Activated CD4-positive, alpha-beta memory T cell treated with anti-CD3 and anti-CD28 coated beads, Interleukin-2, amount 10 ng/mL, durations not matched to agents 7 days and 5 days (primary cell): ENCODE results near the gene PEX6. TPM values are rescaled to one million over a fixed set of nuclear protein-coding genes. Genes with fewer than 3 reads are reported as not detected.

Source experiments
- CTCF ChIA-PET: fragments of 350-600 bp; sonication (Branson Sonifier 250); formaldehyde crosslinking; loops from one replicate; lab custom pipeline; 2021; ENCODE audit warnings: antibody characterized with exemption, inconsistent platforms; lab: Charles Lee
- POLR2A ChIA-PET: fragments of 350-600 bp; sonication (Branson Sonifier 250); formaldehyde crosslinking; loops from one replicate; lab custom pipeline; 2021; ENCODE audit warnings: antibody characterized with exemption; lab: Charles Lee
- DNase-seq: peaks from one replicate; pipeline ENCODE4 v3.0.0-alpha.2; 2020
- H3K27ac Mint-ChIP-seq: one replicate; pipeline ENCODE4 v1.8.0; 2021; ENCODE audit warnings: mild to moderate bottlenecking, mixed read lengths
- H3K27me3 Mint-ChIP-seq: one replicate; pipeline ENCODE4 v1.8.0; 2021; ENCODE audit warnings: mixed read lengths
- H3K36me3 Mint-ChIP-seq: one replicate; pipeline ENCODE4 v1.8.0; 2021; ENCODE audit warnings: low read depth, mixed read lengths
- H3K4me1 Mint-ChIP-seq: one replicate; pipeline ENCODE4 v1.8.0; 2021; ENCODE audit warnings: mixed read lengths
- H3K4me3 Mint-ChIP-seq: one replicate; pipeline ENCODE4 v1.8.0; 2021; ENCODE audit warnings: mild to moderate bottlenecking, mixed read lengths
- H3K9me3 Mint-ChIP-seq: one replicate; pipeline ENCODE4 v1.8.0; 2021; ENCODE audit warnings: mixed read lengths
- total RNA-seq, 2 experiments: library from RNA; stranded (reverse); gene quantifications; one replicate each; pipeline ENCODE4 v1.2.3, GENCODE V29; 2021

The PEX6 gene
- total RNA-seq, 2 experiments from 2014 or later: 27.4 to 29.1 TPM

GRCh38 chr6:42923666-42924065, 55.3 kb downstream of the PEX6 start:
- H3K27ac Mint-ChIP-seq: no peak overlapping the region
- peaks cover 5% of the 10 kb centered on the region for H3K4me1 Mint-ChIP-seq
- H3K36me3 Mint-ChIP-seq: no peaks in the 10 kb centered on the region
- H3K9me3 Mint-ChIP-seq: no peaks in the 10 kb centered on the region
- CTCF ChIA-PET: no interaction called here
- no peak for DNase-seq
- no peak overlapping the region for H3K4me3 Mint-ChIP-seq
- POLR2A ChIA-PET: no interaction called here
- H3K27me3 Mint-ChIP-seq: peaks cover 2% of the 10 kb centered on the region

- Mint-ChIP-seq H3K4me3 (no peak overlapping the region), H3K36me3 (no peaks in the 10 kb centered on the region), H3K4me1 (no peaks in the 10 kb centered on the region), H3K9me3 (no peaks in the 10 kb centered on the region), H3K27me3 (peaks cover 2% of the 10 kb centered on the region), H3K27ac (no peak overlapping the region)
- CTCF ChIA-PET: no interaction called here
- POLR2A ChIA-PET: interaction anchor here (1.3 kb wide), 1 partner anchor 8 kb away, joined by 3 read pairs; the partner anchor contains the start of gene CNPY3
- DNase-seq: no peak
These were observed 57.2 kb downstream of the PEX6 start for GRCh38 chr6:42921801-42922200.

- DNase-seq: no peak
- Mint-ChIP-seq H3K4me1 (peaks cover under 1% of the 10 kb centered on the region), H3K4me3 (no peak overlapping the region), H3K27ac (no peak overlapping the region), H3K27me3 (peaks cover 12% of the 10 kb centered on the region), H3K9me3 (no peaks in the 10 kb centered on the region), H3K36me3 (no peaks in the 10 kb centered on the region)
- POLR2A ChIA-PET: interaction anchor here (3.6 kb wide), 1 partner anchor 13 kb away, joined by 11 read pairs; the partner anchor contains the start of gene CNPY3
- CTCF ChIA-PET: interaction anchor here (1.2 kb wide), 1 partner anchor 13 kb away, joined by 3 read pairs; the partner anchor contains the start of gene CNPY3
These were observed 62.7 kb downstream of the PEX6 start for GRCh38 chr6:42916288-42916687.

DNA sequence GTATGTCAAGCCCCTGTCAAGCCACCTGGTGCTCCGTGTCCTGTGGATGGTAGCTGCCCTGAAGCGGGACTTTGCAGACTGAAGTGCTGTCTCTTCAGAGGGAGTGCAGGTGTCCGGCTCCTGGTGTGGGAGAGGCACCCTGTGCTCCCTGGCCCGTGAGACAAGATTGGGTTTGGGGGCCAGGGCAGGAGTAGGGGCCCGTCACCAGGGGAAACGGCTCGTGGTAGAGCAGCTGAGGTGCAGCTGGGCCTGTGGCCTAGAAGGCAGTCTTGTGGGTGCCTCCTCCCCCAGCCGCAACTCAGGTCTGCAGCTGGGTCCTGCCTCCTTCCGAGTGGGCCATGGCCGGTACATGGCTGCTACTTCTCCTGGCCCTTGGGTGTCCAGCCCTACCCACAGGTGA, 63.2 kb downstream of the PEX6 start, which contains the start of gene PTCRA:
TSS of gene PTCRA (plus strand) at position 322 of the 400 bp plus-strand sequence. CDS start at position 339, 17 bp downstream.
- H3K27me3 Mint-ChIP-seq: peaks cover 15% of the 10 kb centered on the region
- H3K36me3 Mint-ChIP-seq: no peaks in the 10 kb centered on the region
- H3K4me3 Mint-ChIP-seq: no peak within 1 kb of the TSS
- no peak for DNase-seq
- H3K9me3 Mint-ChIP-seq: no peaks in the 10 kb centered on the region
- H3K27ac Mint-ChIP-seq: no peak within 1 kb of the TSS
- POLR2A ChIA-PET: interaction anchor here (3.6 kb wide), 1 partner anchor 14 kb away, joined by 11 read pairs; the partner anchor contains the start of gene CNPY3
- CTCF ChIA-PET: interaction anchor here (0.7 kb wide), 1 partner anchor 98 kb away, joined by 3 read pairs; no protein-coding TSS in a partner anchor
- peaks cover 2% of the 10 kb centered on the region for H3K4me1 Mint-ChIP-seq

DNA sequence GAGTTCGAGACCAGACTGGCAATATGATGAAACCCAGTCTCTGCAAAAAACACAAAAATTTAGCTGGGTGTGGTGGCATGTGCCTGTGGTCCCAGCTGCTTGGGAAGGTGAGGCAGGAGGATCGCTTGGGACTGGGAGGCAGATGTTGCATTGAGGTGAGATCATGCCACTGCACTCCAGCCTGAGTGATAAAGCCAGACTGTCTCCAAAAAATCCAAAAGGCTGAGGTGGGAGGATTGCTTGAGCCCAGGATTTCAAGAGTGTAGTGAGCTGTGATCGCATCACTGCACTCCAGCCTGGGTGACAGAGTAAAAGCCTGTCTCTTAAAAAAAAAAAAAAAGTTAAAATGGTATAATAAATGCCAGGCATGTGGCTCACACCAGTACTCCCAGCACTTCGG, 64.4 kb downstream of the PEX6 start:
- H3K4me3 Mint-ChIP-seq: no peak overlapping the region
- ChIA-PET CTCF (interaction anchor here (0.7 kb wide), 1 partner anchor 14 kb away, joined by 4 read pairs; no protein-coding TSS in a partner anchor), POLR2A (interaction anchor here (3.6 kb wide), 1 partner anchor 15 kb away, joined by 11 read pairs; the partner anchor contains the start of gene CNPY3)
- no peaks in the 10 kb centered on the region for H3K9me3 Mint-ChIP-seq
- no peaks in the 10 kb centered on the region for H3K36me3 Mint-ChIP-seq
- no peak overlapping the region for H3K27ac Mint-ChIP-seq
- H3K4me1 Mint-ChIP-seq: peaks cover 2% of the 10 kb centered on the region
- no peak for DNase-seq
- H3K27me3 Mint-ChIP-seq: peaks cover 15% of the 10 kb centered on the region

Other genes with a start within 250 kb of the PEX6 start
- 10 to 100 TPM; 33.7 to 34.9 TPM for gene TBCC, start 233.1 kb downstream of the PEX6 start, total RNA-seq
- 10 to 100 TPM; 27.9 to 28.1 TPM for gene BICRAL, start 197.1 kb downstream of the PEX6 start, total RNA-seq
- 10 to 100 TPM; 71.4 to 74.2 TPM for gene RPL7L1, start 99.6 kb downstream of the PEX6 start, total RNA-seq
- gene PTCRA, start 63.1 kb downstream of the PEX6 start, total RNA-seq: not detected
- gene CNPY3, start 49.7 kb downstream of the PEX6 start, total RNA-seq: 10 to 100 TPM; 51.1 to 53.2 TPM
- gene GNMT, start 18.4 kb downstream of the PEX6 start, total RNA-seq: under 1 TPM; 0.38 to 0.60 TPM
- 10 to 100 TPM; 56.8 to 59.3 TPM for gene PPP2R5D, start 5.4 kb upstream of the PEX6 start, total RNA-seq
- gene MEA1, start 34.8 kb upstream of the PEX6 start, total RNA-seq: 10 to 100 TPM; 56.6 to 60.6 TPM
- 10 to 100 TPM; 64.6 to 68.7 TPM for gene KLHDC3, start 35.1 kb upstream of the PEX6 start, total RNA-seq
- gene RRP36, start 42.4 kb upstream of the PEX6 start, total RNA-seq: 10 to 100 TPM; 59.2 to 60.4 TPM
- gene CUL7, start 74.7 kb upstream of the PEX6 start, total RNA-seq: 10 to 100 TPM; 12.7 to 13.0 TPM
- 10 to 100 TPM; 46.8 to 57.8 TPM for gene MRPL2, start 80.3 kb upstream of the PEX6 start, total RNA-seq
- 10 to 100 TPM; 19.3 to 20.3 TPM for gene KLC4, start 80.5 kb upstream of the PEX6 start, total RNA-seq
- under 1 TPM; 0.23 to 0.35 TPM for gene PTK7, start 97.1 kb upstream of the PEX6 start, total RNA-seq
- gene SRF, start 192.1 kb upstream of the PEX6 start, total RNA-seq: 10 to 100 TPM; 45.8 to 45.9 TPM
- gene CUL9, start 203.0 kb upstream of the PEX6 start, total RNA-seq: 10 to 100 TPM; 45.0 to 45.9 TPM